NCI-H2107 treated with DMSO at 0.1 percent for 48 hours (cell line): ENCODE results near the gene KCNK3.
"Not testable (repeated sequence)": the region's sequence is repeated elsewhere in the genome, so short reads cannot be mapped to it uniquely, and the experiment has no call there.

Experiments used
- DNase-seq: peaks from one replicate; lab custom pipeline; 2025; ENCODE audit not compliant: unreplicated experiment; lab: John Stamatoyannopoulos, UW

The KCNK3 gene

GRCh38 chr2:26729311-26729710 is 36.8 kb downstream of the KCNK3 start:
- no peak for DNase-seq

DNA sequence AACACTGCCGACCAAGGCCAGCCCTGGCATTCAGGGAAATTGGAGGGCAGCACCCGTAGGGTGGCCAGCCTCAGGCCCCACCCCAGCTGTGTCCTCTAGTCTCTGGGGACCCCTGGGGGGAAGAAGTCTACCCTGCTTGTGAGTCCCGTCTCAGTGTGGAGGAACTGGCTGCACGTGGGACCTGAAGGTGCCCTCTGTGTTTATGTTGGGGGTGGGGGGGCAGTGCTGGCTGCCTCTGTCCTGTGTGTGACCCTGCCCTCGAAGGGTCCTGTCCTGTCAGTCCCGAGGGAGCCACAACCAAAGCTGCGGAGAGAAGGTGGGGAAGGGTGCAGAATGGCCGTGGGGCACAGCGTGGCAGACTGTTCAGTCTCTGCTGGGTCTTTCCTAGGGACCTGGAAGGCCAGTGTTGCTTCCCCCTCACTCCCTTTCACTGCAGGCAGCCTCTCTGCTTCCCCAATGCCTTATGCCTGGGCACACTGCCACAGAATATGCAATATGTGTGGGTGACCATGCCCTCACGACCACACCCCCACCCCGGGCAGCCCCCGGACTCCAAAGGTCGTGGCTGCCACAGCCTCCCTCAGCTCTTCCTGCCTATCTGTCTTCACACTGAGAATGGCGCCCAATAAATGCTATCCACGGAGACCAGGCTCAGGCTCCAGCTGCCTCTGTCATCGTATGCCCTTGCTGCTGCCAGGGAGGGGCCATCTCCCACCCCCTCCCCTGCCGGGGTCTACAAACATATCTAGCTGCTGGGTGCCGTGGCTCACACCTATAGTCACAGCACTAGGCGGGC is 38.2 kb downstream of the KCNK3 start:
- DNase-seq = no peak

GRCh38 chr2:26731714-26732113 is 39.2 kb downstream of the KCNK3 start:
- DNase-seq = no peak

- no peak for DNase-seq
These were observed 39.9 kb downstream of the KCNK3 start for GRCh38 chr2:26732446-26732845.

DNA sequence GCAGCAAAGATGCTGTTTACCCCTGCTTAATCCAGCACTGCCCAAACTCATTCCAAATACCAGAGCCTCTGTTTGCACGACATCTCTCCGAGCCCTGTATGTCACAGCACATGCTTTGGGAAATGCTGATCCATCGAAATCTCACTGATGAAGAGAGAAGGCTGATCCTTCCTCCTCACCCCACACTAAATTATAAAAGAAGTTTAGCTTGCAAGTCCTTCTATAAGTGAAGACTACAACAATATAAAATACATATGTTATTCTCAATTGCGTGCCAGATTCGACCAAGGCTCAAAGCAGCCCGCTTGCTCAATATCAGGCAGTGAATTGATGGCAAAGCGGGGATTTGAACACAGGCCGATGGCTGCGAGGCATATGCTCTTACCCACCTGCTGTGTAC is 40.9 kb downstream of the KCNK3 start:
- DNase-seq = no peak

- DNase-seq = no peak
These were observed 42.6 kb downstream of the KCNK3 start for GRCh38 chr2:26735097-26735496.

DNA sequence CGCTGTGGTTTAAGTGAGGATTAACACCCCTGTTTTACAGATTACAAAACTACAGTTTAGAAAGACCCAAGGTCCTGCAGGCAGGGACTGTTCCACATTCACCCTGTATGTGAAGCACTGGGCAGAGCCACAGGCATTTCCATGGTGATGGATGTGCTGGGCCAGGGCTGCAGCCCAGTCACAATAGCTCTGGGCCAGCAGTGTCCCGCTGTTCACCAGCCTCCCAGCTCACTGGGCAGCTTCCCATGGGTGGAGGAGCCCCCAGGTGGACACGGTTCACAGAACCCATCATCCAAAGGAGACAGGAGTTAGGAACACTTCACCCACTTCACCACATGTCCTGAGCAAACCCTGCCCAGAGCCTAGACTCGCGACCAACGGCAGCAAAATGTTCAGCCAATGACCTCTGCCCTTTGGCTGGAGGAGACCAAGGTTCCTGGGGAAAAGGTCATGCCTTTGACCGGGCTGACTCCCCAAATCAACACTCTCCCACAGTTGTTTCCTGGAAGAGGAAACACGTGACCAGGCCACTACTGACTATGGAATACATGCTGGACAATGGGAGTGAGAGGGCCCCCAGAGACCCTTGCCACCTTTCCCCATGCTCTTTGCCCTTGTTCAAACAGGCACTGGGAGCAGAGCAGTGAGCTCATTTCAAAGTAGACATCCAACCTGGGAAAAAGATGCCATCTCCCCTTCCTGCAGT is 43.5 kb downstream of the KCNK3 start:
- no peak for DNase-seq

DNA sequence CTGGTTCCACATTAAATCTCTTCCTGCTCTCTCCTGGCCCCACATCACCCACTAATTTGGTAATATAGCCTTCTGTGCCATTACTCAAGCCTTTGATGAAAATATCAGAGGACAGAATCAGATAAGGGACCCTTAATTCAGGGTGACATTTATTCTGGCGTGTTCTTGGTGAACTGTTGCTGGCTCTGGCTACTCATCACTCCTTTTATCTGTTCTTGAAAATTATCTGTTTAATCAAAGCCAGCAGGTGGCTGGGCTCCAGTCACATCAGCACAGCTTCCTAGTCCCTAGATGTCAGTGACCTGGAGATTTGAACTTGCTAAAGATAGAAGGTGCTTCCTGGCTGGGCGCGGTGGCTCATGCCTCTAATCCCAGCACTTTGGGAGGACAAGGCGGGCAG is 44.7 kb downstream of the KCNK3 start:
- DNase-seq = no peak

DNA sequence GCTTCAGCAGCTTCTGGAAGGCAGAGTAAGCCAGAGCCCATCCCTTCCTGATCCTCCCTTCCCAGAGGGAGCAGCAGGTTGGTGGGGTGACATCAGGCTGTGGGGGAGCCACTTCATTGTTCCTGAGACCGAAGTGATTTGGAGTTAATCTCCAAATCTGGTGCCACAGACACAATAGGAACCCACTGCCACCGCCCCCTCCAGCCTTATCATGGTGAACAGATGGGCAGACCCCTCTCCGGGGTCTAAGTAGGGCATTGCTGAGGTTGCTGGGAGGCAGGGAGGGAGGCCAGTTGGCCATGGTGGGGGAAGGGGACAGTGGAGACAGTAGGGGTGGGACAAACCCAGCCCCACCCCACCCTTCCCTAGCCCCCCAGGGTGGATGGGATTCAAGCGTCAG is 46.0 kb downstream of the KCNK3 start:
- DNase-seq = no peak

- DNase-seq = no peak
These were observed 47.0 kb downstream of the KCNK3 start for GRCh38 chr2:26739514-26739913.

GRCh38 chr2:26740346-26740745 is 47.8 kb downstream of the KCNK3 start:
- no peak for DNase-seq

- no peak for DNase-seq
These were observed 48.4 kb downstream of the KCNK3 start for GRCh38 chr2:26740890-26741302.

DNA sequence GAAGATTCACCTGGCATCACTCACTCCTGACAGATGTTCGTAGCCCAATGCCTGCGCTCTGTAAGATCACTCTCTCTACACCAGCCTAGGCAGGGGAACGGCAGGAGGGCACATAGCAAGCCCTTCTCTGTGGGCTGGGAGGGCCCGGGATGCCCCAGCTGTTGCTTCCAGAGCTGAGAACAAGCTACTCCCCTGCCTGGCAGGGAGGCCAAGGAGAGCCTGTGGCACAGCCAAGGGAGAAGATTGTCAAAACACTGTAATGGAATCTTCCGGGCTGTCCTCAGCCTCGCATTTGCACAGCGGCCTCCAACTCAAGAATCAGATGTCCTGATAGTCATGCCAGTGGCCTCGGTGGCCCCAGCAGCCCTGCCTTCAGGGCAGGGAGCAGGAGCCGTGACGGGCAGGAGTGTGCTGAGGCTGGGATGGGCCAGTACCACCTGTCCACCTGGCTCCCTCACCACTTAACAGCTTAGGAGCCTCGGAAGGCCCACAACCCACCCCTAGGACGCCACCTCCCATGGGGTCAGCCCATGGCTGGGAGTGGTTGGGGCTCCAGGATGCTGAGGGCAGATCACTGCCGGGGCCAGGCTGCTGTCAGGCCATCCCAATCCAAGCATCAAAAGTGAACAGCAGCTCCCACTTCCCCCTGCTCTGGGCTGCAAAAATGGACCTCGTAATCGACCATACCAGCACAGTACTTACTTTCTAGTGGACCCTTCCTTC is 49.7 kb downstream of the KCNK3 start:
- no peak for DNase-seq

- DNase-seq = no peak
These were observed 51.3 kb downstream of the KCNK3 start for GRCh38 chr2:26743852-26744251.

DNA sequence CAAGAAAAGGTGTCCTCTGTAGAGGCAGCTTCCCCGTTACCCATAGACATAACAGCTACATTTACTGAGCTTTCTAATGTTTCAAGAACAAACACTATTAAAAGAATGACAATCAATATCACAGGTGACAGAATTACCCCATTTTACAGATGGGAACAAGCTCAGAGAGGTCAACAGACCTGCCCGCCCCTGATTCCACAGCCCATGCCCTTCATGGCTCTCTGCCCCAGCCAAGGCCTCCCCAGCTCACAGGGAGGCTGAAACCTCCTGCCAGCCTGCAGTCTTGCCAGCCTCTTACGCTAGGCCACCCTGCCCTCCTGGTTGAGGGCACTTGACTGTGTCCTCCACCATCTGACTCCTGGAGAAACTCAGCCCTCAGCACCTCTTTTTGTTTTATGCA is 52.4 kb downstream of the KCNK3 start:
- no peak for DNase-seq

GRCh38 chr2:26745609-26746327 is 53.2 kb downstream of the KCNK3 start:
- DNase-seq = peak; percentile 44

- no peak for DNase-seq
These were observed 54.4 kb downstream of the KCNK3 start for GRCh38 chr2:26746934-26747333.

- DNase-seq = not testable (repeated sequence)
These were observed 57.4 kb downstream of the KCNK3 start for GRCh38 chr2:26749787-26750420.

- not testable (repeated sequence) for DNase-seq
These were observed 57.9 kb downstream of the KCNK3 start for GRCh38 chr2:26750467-26750866.

DNA sequence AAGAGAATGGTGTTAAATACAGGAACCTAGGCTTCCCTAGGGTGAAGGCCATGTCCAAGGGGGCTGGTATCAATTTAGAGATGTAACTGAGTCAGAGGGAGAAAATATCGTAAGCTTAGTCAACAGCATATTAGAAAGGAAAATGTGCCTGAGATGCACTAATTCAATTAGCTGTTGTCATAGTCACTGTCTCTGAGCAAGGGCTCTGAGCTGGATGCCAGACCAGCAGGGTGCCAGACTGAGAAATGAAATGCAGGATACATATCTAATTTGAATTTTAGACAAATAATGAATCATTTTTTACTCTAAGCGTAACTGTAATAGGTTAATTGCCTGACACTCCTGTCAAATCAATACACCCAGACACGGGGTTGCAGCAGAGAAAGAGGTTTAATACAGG is 60.1 kb downstream of the KCNK3 start:
- DNase-seq = no peak

DNA sequence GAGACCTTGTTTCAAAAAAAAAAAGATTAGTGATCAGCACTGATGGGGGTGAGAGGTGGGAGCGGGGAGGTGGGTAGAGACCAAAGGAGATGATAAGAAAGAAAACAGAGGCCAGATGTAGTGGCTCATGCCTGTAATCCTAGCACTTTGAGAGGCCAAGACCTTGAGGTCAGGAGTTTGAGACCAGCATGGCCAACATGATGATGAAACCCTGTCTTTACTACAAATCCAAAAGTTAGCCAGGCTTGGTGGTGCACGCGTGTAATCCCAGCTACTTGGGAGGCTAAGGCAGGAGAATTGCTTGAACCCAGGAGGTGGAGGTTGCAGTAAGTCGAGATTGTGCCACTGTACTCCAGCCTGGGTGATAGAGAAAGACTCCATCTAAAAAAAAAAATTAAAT is 62.0 kb downstream of the KCNK3 start:
- DNase-seq = no peak
